DOHH2 (cell line): ENCODE data around the gene TFCP2.

ENCODE experiments used
- H3F3A ChIP-seq: fragments of 200-600 bp; sonication (generic), shearing (Covaris generic); 2 replicates; pipeline ENCODE4 v1.6.0; 2016; ENCODE audit warnings: antibody characterized with exemption, mild to moderate bottlenecking; ENCODE audit not compliant: control insufficient read depth, insufficient read depth
- H3K27ac ChIP-seq: fragments of 200-600 bp; sonication (generic); 2 replicates; pipeline ENCODE4 v1.5.1; 2014; ENCODE audit warnings: low read depth, mild to moderate bottlenecking, low read length, moderate library complexity
- H3K27me3 ChIP-seq: fragments of 200-600 bp; sonication (generic); 2 replicates; pipeline ENCODE4 v1.6.1; 2014; ENCODE audit warnings: mild to moderate bottlenecking, low read length, mixed read lengths; ENCODE audit not compliant: control insufficient read depth
- H3K36me3 ChIP-seq: fragments of 200-600 bp; sonication (generic); 2 replicates; pipeline ENCODE4 v1.6.1; 2014; ENCODE audit warnings: mild to moderate bottlenecking, low read length, moderate library complexity, mixed read lengths; ENCODE audit not compliant: control insufficient read depth
- H3K4me1 ChIP-seq: fragments of 200-600 bp; sonication (generic); 2 replicates; pipeline ENCODE4 v1.6.1; 2014; ENCODE audit warnings: mild to moderate bottlenecking, low read length, mixed read lengths; ENCODE audit not compliant: control insufficient read depth
- H3K4me2 ChIP-seq: fragments of 200-600 bp; sonication (generic); 2 replicates; pipeline ENCODE4 v1.6.0; 2014; ENCODE audit warnings: mild to moderate bottlenecking, low read length, moderate library complexity
- H3K4me3 ChIP-seq: fragments of 200-600 bp; sonication (generic); 2 replicates; pipeline ENCODE4 v1.5.1; 2014; ENCODE audit warnings: mild to moderate bottlenecking, low read length, mixed read lengths
- H3K79me2 ChIP-seq: fragments of 200-600 bp; sonication (generic); 2 replicates; pipeline ENCODE4 v1.6.1; 2014; ENCODE audit warnings: mild to moderate bottlenecking, low read length, mixed read lengths; ENCODE audit not compliant: control insufficient read depth
- H3K9me2 ChIP-seq: fragments of 200-600 bp; sonication (generic); replicated peaks from 2 replicates; pipeline ENCODE4 v1.6.1; 2014; ENCODE audit warnings: mild to moderate bottlenecking, low read length, mixed read lengths; ENCODE audit not compliant: control insufficient read depth
- H3K9me3 ChIP-seq: fragments of 200-600 bp; sonication (generic); 2 replicates; pipeline ENCODE4 v1.6.1; 2014; ENCODE audit warnings: antibody characterized with exemption, low read length, mixed read lengths; ENCODE audit not compliant: control insufficient read depth, insufficient read depth
- H4K20me1 ChIP-seq: fragments of 200-600 bp; sonication (generic); 2 replicates; pipeline ENCODE4 v1.6.0; 2014; ENCODE audit warnings: low read depth, mild to moderate bottlenecking, antibody characterized with exemption, low read length, moderate library complexity; ENCODE audit not compliant: control insufficient read depth, insufficient read depth
- CTCF ChIP-seq: fragments of 200-600 bp; sonication (generic); IDR thresholded peaks from one replicate; pipeline ENCODE4 v1.5.1; 2014; ENCODE audit warnings: antibody characterized with exemption, mild to moderate bottlenecking, low read depth, low read length; ENCODE audit not compliant: poor library complexity, severe bottlenecking
- EZH2phosphoT487 ChIP-seq: fragments of 200-600 bp; sonication (generic); IDR thresholded peaks from 2 replicates; pipeline ENCODE4 v1.6.1; 2017; ENCODE audit warnings: borderline replicate concordance, mild to moderate bottlenecking, antibody characterized with exemption, low read length, moderate library complexity, mixed read lengths

The TFCP2 gene

DNA sequence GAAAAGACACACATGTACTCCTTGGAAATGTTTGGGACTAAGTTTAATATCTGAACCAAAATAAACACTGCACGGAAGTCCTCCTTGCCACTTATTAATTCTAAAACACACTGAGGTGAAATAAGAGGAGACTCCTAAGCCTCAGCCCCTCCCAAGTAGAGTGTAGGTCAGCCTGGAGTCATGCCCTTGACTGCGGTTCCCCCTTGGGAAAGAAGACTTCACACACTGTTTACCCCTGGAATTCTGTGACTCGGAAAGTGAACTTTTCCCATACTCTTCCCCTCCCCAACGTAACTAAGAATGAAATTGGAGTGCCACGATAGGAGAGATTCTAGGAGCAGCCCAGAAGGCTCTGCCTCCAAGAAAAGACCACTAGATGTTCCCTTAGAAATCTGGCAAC is 8.6 kb upstream of the TFCP2 start:
- Histone ChIP-seq H3K27ac (no peak overlapping the region), H3K79me2 (no peaks in the 10 kb centered on the region), H3K9me2 (no peaks in the 10 kb centered on the region), H3F3A (no peaks in the 10 kb centered on the region), H3K9me3 (no peaks in the 10 kb centered on the region), H3K4me2 (no peak overlapping the region), H3K27me3 (0 out of 2 replicates have a peak, but pooled peaks cover 2% of the 10 kb centered on the region), H3K4me1 (peaks cover 5% of the 10 kb centered on the region), H3K36me3 (no peaks in the 10 kb centered on the region), H3K4me3 (no peak overlapping the region), H4K20me1 (no peaks in the 10 kb centered on the region)
- TF ChIP-seq EZH2phosphoT487 (no peak), CTCF (no peak)

DNA sequence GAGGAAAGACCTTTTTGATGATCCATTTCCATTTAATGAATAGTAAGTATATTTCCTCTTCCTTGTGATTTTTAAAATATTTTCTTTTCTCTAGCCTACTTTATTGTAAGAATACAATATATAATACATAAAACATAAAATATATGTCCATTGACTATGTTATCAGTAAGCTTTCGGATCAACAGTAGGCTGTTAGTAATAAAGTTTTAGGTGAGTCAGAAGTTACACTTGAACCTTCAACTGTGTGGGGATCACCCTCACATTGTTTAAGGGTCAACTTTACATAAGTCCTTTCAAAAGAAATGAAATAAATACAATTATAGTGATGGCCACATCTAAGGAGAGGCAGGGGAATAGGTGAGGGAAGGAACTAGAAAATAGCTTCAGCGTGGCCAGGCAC is 5.0 kb upstream of the TFCP2 start:
- Histone ChIP-seq H4K20me1 (no peaks in the 10 kb centered on the region), H3K27me3 (no peaks in the 10 kb centered on the region)
- TF ChIP-seq EZH2phosphoT487 (no peak), CTCF (no peak)

DNA sequence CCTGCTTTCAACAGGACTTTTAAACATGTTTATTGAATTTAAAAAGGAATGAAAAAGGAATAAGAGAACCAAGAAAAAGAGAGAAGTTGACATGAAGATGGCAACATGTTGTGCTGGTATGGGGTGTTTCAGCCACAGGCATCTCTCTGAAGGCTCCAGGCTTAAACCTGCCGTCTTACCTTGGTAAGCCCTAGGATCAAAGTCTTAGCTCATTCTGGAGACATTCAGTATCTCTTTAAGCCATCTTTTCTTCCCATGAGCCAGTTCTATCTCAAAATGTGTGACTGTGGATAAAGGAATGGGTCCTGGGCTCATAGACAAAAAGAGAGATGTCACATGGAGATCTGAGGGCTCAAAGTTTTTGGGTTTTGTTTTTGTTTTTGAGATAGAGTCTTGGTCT is 1.6 kb upstream of the TFCP2 start:
- no peaks in the 10 kb centered on the region for H4K20me1 ChIP-seq
- 0 out of 2 replicates have a peak, but pooled peaks cover 2% of the 10 kb centered on the region for H3K27me3 ChIP-seq
- H3K4me1 ChIP-seq: peaks cover 12% of the 10 kb centered on the region
- H3K9me3 ChIP-seq: no peaks in the 10 kb centered on the region
- H3K4me3 ChIP-seq: no peak overlapping the region
- no peaks in the 10 kb centered on the region for H3K9me2 ChIP-seq
- peaks cover 30% of the 10 kb centered on the region for H3K79me2 ChIP-seq
- TF ChIP-seq EZH2phosphoT487: no peak
- no peak for TF ChIP-seq CTCF
- H3K27ac ChIP-seq: no peak overlapping the region
- H3K4me2 ChIP-seq: no peak overlapping the region
- H3F3A ChIP-seq: 0 out of 2 replicates have a peak, but pooled peaks cover 5% of the 10 kb centered on the region
- H3K36me3 ChIP-seq: 0 out of 2 replicates have a peak, but pooled peaks cover 3% of the 10 kb centered on the region

More for the DNA sequence above, 5.0 kb upstream of the TFCP2 start:
- Histone ChIP-seq H3F3A (0 out of 2 replicates have a peak, but pooled peaks cover 5% of the 10 kb centered on the region), H3K4me1 (peaks cover 4% of the 10 kb centered on the region; the same call in 1 of the 2 replicates), H3K4me2 (no peak overlapping the region), H3K36me3 (no peaks in the 10 kb centered on the region), H3K9me3 (no peaks in the 10 kb centered on the region), H3K27ac (no peak overlapping the region), H3K9me2 (no peaks in the 10 kb centered on the region), H3K79me2 (no peaks in the 10 kb centered on the region), H3K4me3 (no peak overlapping the region)
